HG02763 (cell line): ENCODE results near the gene STAT4.
A peak's percentile ranks its signal among the peaks of the same experiment; 100 is the strongest.

Experiments
- ATAC-seq: cut with Tn5 transposase; IDR thresholded peaks from one replicate; pipeline ENCODE4 v1.9.1; 2021; ENCODE audit warnings: mild to moderate bottlenecking, moderate library complexity; ENCODE audit not compliant: unreplicated experiment

STAT4 gene

DNA sequence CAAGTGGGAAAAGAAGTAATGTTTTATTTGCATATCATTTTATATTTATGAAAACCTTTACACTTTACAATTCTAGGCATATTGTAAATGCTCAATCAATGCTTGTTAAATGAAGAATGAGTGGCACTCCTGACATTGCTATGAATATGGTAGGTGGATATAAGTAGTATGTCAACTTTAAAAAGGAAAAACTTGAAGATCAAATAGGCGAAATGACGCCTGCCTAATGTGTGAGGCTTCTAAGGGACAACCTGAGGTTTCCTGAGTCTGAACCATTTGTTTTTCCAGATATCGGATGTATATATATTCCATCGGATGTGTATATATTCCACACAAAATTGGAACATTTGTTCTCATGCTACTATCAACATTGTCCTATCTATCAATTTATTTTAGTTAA is 1.4 kb downstream of the STAT4 start:
- ATAC-seq: no peak

DNA sequence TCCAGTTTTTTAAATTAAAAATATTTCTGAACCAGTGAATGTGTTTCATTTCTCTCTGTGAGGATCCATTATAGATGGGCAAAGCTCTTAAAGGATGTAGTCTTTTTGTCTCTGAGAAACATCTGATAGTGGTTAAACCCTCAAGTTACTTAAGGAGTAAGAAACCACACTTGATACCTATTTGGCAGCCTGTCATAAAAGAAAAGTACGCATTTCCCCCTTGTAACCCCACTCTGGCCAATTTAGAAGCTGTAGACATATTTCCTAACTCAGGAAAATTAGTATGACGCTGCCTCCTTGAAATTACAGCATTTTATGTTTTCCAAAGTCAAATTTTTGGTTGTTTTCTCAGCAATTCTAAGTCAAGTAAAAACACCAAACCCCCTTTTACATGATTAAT is 2.0 kb downstream of the STAT4 start:
- ATAC-seq: no peak

DNA sequence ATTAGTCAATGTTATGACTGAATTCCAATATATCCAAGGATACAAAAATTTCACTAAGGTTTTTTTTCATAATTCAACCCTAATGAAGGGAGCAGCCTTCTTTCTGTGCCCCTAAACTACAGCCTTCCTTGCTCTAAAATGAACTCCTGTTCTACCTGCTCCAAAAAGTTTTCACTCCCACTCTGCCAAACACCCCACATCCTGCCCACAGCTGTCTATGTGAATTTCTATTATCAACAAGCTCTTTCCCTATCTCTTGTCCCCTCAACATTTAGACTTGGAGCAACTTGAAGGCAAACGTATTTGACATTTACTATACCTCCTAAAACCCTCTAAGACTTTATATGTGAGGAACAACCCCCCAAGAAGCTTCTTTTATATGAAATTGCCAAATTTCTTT is 2.5 kb downstream of the STAT4 start:
- no peak for ATAC-seq

DNA sequence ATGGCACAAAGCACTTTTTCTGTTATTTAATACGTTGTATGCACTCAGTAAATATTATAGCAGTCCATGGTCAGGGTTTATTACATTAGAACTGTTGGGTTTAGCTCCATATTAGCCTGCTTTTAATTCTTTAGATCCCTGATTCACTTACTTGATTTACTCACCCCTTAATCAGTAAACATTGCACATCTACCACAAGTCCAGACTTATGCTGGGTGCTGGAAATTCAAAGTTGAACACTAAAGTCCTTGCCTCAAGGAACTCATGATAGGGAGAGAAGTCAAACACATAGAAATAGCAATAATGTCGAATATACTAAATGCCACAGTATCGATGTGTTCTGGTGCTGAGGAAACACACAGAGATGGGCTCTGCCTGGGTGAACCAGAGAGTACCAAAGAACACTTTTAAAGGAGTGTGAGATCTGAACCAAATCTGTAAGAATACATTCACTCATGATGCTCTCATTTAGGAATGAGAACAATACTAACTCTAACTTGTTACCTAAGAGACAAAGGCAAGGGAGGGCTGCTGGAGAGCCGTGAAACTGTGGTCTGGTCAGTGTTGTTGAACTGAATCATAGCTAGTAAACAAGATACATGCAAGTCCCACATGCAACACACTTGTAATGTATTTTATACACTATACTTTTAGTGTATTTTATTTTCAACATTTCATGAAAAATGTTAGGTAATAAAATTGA is 4.9 kb downstream of the STAT4 start:
- no peak for ATAC-seq

GRCh38 chr2:191144217-191144616 is 6.6 kb downstream of the STAT4 start:
- no peak for ATAC-seq

- ATAC-seq: no peak
Measured at GRCh38 chr2:191143791-191144190, 7.0 kb downstream of the STAT4 start.

DNA sequence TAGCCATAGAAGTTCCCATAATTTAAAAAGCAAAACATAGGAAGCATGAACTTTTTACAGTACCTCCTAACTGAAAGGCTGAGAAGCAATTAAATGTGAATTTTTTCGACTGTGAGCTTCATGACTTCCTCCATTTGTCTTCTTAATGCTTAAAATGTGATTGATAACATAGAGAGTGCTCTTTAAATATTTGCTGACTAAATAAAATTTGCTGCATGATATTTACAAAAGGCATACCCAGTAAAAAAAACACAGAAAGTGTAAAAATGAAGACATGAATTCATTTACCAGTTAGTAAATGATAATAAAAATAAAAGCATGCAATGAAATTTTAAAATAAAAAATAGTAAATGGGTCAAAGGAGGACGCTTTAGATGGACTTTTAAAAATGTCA is 21.9 kb downstream of the STAT4 start:
- ATAC-seq: no peak

GRCh38 chr2:191128172-191128910 is 22.5 kb downstream of the STAT4 start:
- no peak for ATAC-seq

DNA sequence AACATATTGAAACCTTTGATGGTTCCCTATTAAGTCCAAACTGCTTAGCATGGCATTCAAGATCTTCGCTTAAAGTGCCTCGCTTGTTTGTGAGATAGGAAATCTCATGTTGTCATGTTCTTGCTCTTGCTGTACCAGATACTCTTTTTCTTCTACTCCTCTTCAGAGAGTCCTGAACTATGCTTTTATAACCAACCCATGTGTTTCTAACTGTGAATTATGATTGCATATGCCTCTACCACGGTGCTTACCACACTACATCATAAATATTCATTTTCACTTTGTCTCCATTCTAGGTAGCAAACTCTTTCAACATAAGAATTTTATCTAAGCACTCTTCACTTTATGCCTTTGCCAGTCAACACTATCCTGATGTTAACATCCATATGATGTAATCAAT is 23.6 kb downstream of the STAT4 start:
- ATAC-seq: no peak

DNA sequence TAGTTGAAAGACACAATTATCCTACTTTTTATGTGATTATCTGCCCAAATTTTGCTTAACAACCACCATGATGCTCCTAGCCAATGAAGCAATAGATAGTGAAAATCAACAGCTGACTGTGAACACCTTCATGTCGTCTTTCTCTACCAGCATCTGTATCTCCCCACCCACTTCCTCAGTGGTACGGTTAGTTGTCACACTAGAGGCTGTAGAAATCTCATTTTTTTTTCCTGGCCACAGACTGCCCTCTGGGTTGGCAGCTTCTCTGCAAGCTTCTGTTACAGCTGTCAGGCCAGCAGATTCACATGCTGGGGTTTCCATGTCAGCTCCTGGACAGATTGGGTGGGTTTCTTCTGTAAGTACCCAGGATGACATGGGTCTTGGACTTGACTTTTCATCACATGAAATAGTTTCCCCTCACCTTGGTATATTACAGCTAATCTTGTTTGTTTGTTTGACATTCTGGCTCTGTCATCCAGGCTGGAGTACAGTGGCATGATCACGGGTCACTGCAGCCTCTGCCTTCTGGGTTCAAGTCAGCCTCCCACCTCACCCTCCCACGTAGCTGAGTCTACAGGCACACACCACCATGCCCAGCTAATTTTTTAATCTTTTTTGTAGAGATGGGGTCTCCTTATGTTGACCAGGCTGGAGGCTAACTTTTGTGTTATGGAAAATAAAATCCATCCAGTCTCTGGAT is 24.3 kb downstream of the STAT4 start:
- no peak for ATAC-seq

DNA sequence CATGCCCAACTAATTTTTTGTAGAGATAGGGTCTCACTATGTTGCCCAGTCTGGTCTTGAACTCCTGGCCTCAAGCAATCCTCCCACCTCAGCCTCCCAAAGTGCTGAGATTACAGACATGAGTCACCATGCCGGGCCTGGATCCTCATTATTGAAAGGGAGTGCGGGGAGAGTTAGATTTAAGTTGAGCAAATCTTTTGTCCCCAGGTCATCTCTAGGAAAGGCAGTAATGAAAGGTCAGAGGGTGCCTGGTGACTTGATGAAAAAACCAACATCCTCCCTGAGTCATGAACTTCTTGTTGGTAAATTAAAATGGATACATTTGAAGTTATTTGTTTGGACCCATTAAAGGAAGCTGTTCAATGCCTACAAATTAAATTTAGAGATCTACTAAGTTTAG is 25.1 kb downstream of the STAT4 start:
- ATAC-seq: no peak

DNA sequence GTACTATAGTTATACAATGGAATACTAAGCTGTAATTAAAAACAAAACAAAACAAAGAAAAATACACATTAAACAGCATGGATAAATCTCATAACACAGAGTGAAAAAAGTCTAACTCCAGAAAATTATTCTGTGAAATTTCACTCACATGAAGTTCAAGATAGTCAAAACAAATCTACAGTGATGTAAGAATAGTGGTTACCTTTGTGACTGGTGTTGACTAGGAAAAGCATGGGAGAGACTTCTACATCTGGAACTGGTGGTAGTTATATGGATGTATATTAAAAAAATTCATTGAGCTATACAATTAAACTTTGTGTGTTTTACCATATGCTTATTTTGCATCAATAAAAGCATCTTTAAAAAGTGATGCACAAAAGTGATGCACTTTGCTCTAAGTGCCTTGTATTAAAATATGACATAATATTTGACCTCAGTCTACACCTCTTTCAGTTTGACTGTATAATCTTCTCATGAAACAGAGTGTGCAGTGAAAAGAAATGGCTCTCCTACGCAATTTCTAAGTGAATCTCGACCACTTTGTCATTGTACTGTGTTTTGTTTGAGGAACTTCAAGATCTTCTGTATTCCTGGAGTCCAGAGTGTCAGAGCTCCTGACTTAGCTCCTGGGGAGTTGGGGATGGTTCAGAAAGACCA is 28.0 kb downstream of the STAT4 start:
- no peak for ATAC-seq

- ATAC-seq: no peak
Measured at GRCh38 chr2:191117341-191117740, 33.5 kb downstream of the STAT4 start.

DNA sequence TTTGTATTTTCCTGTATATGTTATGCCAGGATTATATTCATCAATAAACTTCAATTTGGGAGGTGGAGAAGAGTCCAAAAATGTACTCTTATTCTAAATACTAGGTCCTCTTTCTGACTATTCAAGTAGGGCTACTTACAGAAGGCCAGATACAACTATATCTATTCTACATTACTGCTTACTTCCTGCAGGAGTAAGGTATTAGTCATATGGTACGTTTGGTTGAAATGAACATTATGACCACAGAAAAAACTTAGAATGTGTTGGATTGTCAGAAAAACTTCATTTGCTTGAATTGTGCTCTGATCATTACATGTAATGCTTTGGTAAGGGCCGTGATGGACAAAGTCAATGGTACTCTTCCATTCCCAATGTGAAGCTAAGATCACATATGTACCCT is 35.0 kb downstream of the STAT4 start:
- peak; percentile 27 for ATAC-seq

GRCh38 chr2:191115391-191115790 is 35.4 kb downstream of the STAT4 start:
- peak; percentile 58 for ATAC-seq

DNA sequence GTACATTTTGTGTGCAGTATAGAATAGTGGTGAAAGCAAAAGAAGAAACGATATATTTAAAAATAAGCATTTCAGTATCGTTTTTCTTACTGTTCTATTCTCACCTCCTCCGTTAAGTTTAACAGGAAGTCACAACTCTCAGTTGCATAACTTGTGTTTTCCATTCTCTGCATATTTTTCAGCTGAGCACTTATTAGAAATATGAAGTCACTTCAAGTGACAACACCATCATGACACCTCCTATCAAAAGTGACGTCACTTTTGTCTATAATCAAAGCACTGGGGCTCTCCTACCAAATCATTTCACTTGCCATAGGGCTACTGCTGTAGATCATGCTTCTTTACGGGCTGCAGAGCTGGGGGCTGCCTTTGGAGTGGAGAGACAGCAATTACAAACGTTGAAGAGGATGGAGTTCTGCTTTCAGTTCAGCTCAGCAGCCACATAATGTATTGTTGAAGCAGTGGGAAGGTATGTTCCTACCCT is 36.3 kb downstream of the STAT4 start:
- ATAC-seq: peak; percentile 77

- no peak for ATAC-seq
Measured at GRCh38 chr2:191113761-191114160, 37.0 kb downstream of the STAT4 start.

DNA sequence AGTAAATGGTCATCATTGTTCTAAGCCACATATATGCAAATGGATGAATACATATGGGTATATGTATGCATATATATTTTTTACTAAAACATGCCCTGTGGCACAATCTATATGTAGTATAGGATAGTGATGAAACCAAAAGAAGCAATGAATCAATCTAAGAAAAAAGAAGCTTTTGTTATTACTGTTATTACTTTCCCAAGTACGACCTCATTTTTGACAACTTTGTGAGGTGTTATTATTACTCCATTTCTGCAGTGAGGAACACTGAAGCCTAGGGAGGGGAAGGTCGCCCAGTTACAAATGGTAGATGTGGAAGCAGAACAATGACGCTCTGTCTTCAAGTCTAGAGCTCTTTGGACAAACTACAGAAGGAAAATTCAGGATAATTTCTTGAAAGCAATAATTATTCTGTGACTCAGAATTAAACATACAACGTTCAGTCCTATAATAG is 38.3 kb downstream of the STAT4 start:
- ATAC-seq: no peak

GRCh38 chr2:191109888-191110287 is 40.9 kb downstream of the STAT4 start:
- ATAC-seq: peak; percentile 38

DNA sequence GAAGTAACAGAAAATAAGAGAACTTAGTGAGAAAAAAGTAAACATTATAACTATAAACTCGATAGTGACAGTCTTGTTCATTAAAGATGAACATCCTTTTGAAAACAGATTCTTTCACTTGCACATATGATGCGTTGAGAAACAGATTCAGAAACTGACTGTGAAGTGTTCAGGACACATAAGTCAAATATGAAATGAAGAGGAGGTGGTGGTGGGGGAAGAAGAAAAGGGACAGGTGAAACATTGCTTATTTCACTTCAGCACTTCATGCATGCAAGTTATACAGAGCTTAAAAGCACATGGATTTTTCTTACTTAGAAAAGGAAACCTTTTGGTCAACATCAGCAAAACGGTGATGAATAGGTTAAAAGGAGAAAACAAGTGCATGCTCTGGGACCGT is 42.5 kb downstream of the STAT4 start:
- ATAC-seq: no peak

GRCh38 chr2:191105082-191105481 is 45.7 kb downstream of the STAT4 start:
- no peak for ATAC-seq
